Measurements from ENCODE around the gene ADM2. TPM values are rescaled to one million over a fixed set of nuclear protein-coding genes. Genes with fewer than 3 reads are reported as not detected.

Gene ADM2
- total and polyA plus RNA-seq, 9 donors = 0.01 to 2.6 (median 0.15) TPM; not detected in 3

DNA sequence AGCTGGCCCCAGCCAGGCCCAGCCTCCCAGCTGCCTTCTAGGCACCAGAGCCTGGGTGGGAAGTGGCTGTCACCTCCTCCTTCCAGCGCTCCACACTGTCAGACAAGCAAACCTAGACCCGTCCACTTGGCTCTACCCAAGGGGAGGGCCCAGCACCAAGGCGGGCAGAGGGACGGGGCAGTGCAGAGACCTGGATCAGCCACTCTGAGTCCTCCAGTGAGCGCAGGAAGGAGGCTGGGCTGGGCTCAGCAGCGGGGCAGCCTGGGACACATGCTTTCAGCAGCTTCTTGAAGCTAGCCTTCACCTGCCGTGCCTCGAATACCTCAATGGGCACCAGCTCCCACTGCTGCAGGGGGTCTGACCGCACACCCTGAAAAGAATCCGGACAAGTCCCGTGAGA is 25.3 kb upstream of the ADM2 start:
- intact Hi-C loops (cut with DNase I) = no loop called here
- H3K4me1 ChIP-seq (ENCODE audit: insufficient read depth) = no peaks in the 10 kb centered on the region
- no peak overlapping the region for H3K4me3 ChIP-seq
- no peaks in the 10 kb centered on the region for H3K9me3 ChIP-seq
- H3K27ac ChIP-seq = no peak overlapping the region
- 91 to 95% (median 92%) methylated on average over 10 to 11 of the region's 11 CpGs for WGBS, 3 donors
- H3K36me3 ChIP-seq = no peaks in the 10 kb centered on the region
- TF ChIP-seq POLR2A (IDR thresholded peaks at IDR 0.05) (no peak), EP300 (IDR thresholded peaks at IDR 0.05) (no peak)
- TF ChIP-seq, protein P1, sequence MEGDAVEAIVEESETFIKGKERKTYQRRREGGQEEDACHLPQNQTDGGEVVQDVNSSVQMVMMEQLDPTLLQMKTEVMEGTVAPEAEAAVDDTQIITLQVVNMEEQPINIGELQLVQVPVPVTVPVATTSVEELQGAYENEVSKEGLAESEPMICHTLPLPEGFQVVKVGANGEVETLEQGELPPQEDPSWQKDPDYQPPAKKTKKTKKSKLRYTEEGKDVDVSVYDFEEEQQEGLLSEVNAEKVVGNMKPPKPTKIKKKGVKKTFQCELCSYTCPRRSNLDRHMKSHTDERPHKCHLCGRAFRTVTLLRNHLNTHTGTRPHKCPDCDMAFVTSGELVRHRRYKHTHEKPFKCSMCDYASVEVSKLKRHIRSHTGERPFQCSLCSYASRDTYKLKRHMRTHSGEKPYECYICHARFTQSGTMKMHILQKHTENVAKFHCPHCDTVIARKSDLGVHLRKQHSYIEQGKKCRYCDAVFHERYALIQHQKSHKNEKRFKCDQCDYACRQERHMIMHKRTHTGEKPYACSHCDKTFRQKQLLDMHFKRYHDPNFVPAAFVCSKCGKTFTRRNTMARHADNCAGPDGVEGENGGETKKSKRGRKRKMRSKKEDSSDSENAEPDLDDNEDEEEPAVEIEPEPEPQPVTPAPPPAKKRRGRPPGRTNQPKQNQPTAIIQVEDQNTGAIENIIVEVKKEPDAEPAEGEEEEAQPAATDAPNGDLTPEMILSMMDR (IDR thresholded peaks at IDR 0.05) = no peak
- DNase-seq = no peak
- no peaks in the 10 kb centered on the region for H3K27me3 ChIP-seq

DNA sequence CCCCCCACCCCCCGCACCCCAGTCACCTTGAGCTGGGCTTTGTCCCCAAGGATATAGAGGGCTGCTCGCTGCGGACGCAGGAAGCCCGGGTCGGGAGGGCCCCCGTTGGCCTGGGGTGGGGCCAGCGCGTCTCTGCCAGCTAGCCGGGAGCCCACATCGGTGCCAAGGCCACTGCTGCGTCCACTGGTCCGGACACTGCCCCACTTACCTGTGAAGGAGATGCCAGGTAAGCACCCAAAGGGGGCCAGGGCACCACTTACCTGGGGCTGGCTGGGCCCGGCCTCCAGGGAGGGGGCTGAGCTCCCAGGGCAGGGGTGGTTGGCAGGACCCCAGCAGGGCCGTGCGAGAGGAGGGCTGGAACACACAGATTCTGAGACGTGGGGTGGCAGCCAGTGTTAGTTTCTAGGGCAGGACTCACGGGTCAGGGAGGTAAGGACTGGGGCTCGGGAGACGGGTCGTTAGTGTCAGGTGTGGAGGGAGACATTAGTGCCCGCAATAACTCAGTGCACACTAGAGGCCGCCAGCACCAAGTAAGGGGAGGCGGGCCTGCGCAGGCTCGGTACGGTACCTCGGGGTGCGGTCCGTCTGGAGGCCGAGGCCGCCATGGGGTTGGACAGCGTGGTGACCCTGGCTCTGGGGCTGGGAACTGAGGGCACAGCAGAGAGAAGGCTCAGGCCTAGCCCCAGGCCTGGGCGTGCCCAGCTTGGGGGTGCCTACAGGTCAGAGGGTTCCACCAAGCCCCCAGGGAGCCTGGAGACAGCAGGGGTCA is 24.7 kb upstream of the ADM2 start:
- Histone ChIP-seq H3K9me3 (no peaks in the 10 kb centered on the region), H3K4me1 (ENCODE audit: insufficient read depth) (no peaks in the 10 kb centered on the region), H3K27ac (no peak overlapping the region), H3K4me3 (no peak overlapping the region), H3K36me3 (no peaks in the 10 kb centered on the region), H3K27me3 (no peaks in the 10 kb centered on the region)
- intact Hi-C loops (cut with DNase I) = no loop called here
- TF ChIP-seq, protein P1 (IDR thresholded peaks at IDR 0.05) = no peak
- TF ChIP-seq POLR2A (IDR thresholded peaks at IDR 0.05) (no peak), EP300 (IDR thresholded peaks at IDR 0.05) (no peak)
- DNase-seq = no peak
- WGBS, 3 donors = 81 to 86% (median 83%) methylated on average over 30 to 34 of the region's 34 CpGs

DNA sequence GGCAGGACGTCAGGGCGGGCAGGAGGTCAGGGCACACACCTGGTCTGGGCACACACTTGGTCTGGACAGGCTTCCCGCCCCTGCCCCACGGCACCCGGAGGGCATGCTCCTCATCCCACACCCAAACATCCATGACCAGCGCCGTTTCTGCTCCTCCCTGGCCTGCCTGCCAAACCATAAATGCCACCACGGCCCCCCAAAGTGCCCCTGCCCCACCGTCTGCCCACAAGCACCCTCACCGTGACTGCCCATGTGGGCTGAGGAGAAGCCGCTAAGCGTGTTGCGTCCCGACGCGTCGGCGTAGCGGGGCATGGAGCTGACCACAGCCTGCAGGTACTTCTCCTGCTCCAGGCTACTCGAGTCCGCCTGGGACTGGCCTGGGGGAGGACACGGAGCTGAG is 22.3 kb upstream of the ADM2 start:
- Histone ChIP-seq H3K36me3 (no peaks in the 10 kb centered on the region), H3K27me3 (no peaks in the 10 kb centered on the region), H3K4me3 (no peak overlapping the region), H3K9me3 (no peaks in the 10 kb centered on the region), H3K4me1 (ENCODE audit: insufficient read depth) (no peaks in the 10 kb centered on the region), H3K27ac (no peak overlapping the region)
- intact Hi-C loops (cut with DNase I) = no loop called here
- WGBS, 3 donors = 78 to 86% (median 84%) methylated on average over 22 of the region's 22 CpGs
- no peak for TF ChIP-seq POLR2A (IDR thresholded peaks at IDR 0.05)
- TF ChIP-seq EP300 (IDR thresholded peaks at IDR 0.05) = no peak
- TF ChIP-seq, protein P1 (IDR thresholded peaks at IDR 0.05) = no peak
- DNase-seq = no peak

DNA sequence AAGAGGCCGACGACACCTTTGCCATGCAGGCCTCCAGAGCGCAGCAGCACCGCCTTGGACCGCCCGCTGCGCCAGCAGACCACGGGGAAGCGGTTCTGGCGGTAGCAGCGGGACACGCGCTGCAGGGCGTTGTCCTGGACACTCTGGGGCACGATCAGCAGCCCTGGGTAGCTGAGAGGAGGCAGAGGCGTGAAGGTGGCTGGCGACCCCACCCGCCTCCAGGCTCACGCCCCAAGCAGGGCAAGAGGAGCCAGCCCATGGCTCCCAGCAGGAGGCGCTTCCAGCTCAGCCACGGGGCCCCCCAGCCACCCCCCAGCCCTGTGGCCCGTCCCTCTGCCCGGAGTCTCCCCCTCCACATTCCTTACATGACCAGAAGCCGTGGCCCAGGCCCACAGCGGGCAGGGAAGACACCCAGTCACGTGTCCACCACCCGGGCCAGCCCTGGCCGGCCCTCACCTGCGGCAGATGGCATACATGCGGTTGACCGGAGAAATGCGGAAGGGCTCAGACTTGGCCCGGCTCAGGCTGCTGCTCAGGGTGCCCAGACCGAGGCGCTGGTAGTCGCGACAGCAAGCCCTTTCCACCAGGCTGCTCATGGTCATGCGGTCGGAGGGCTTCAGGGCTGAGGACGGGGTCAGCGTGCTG is 21.7 kb upstream of the ADM2 start:
- no peak for DNase-seq
- intact Hi-C loops (cut with DNase I) = no loop called here
- TF ChIP-seq POLR2A (IDR thresholded peaks at IDR 0.05) = no peak
- TF ChIP-seq EP300 (IDR thresholded peaks at IDR 0.05) = no peak
- TF ChIP-seq, protein P1 (IDR thresholded peaks at IDR 0.05) = no peak
- H3K4me1 ChIP-seq (ENCODE audit: insufficient read depth) = no peaks in the 10 kb centered on the region
- H3K27me3 ChIP-seq = no peaks in the 10 kb centered on the region
- H3K36me3 ChIP-seq = no peaks in the 10 kb centered on the region
- H3K4me3 ChIP-seq = no peak overlapping the region
- WGBS, 3 donors = 89 to 94% (median 90%) methylated on average over 41 of the region's 41 CpGs
- H3K9me3 ChIP-seq = no peaks in the 10 kb centered on the region
- H3K27ac ChIP-seq = no peak overlapping the region
